Nephron progenitor cell (in vitro differentiated cells): ENCODE measurements around the gene CDC42BPB.

Experiments used
- DNase-seq: peaks from one replicate; pipeline ENCODE4 v3.0.0; 2021
- H3K27ac Mint-ChIP-seq: 2 replicates; pipeline ENCODE4 v1.8.0; 2021; ENCODE audit warnings: mild to moderate bottlenecking, moderate library complexity, mixed read lengths
- H3K27me3 Mint-ChIP-seq: 2 replicates; pipeline ENCODE4 v1.8.0; 2021; ENCODE audit warnings: mild to moderate bottlenecking, low read depth, mixed read lengths; ENCODE audit not compliant: poor library complexity
- H3K36me3 Mint-ChIP-seq: 2 replicates; pipeline ENCODE4 v1.8.0; 2021; ENCODE audit warnings: low read depth, mixed read lengths
- H3K4me1 Mint-ChIP-seq: 2 replicates; pipeline ENCODE4 v1.8.0; 2021; ENCODE audit warnings: mixed read lengths
- H3K4me3 Mint-ChIP-seq: 2 replicates; pipeline ENCODE4 v1.8.0; 2021; ENCODE audit warnings: mild to moderate bottlenecking, moderate library complexity, mixed read lengths
- H3K9me3 Mint-ChIP-seq: 2 replicates; pipeline ENCODE4 v1.8.0; 2021; ENCODE audit warnings: mild to moderate bottlenecking, moderate library complexity, mixed read lengths
- CTCF ChIP-seq: fragments of 200-600 bp; sonication (generic); IDR thresholded peaks from 2 replicates; pipeline ENCODE4 v1.5.0; 2021; ENCODE audit warnings: antibody characterized with exemption

CDC42BPB gene

DNA sequence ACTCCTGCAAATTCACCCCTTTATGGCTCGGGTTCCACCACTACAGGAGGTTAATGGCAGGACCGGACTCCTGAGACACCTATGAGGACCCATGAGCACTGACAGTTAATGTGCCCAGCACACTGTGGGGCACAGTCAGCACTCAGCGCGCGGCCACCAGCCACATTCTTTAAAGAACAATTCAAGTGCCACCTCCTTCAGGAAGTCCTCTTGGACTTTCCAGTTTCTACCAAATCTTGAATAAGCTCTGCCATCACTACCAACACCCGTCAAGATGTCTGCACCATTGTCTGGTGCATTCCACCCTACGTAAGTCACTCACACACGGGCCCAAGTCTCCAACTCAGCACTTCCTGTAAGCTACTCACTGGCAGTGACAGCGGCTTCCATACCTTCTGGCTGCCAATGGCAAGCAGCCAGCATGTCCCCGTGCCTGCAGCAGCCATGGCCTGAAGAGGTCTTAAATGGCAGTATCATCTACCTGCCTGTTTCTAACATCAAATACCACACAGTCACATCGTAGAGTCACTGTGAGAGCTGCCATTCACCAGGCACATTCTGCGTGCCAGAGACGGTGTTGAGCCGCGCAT lies 48.5 kb downstream of the CDC42BPB start:
- no peak for TF ChIP-seq CTCF
- peaks cover 42% of the 10 kb centered on the region for H3K36me3 Mint-ChIP-seq
- no peaks in the 10 kb centered on the region for H3K27me3 Mint-ChIP-seq
- peaks cover 27% of the 10 kb centered on the region for H3K4me1 Mint-ChIP-seq
- peak overlapping the region; percentile 36 for H3K27ac Mint-ChIP-seq
- DNase-seq: no peak
- no peaks in the 10 kb centered on the region for H3K9me3 Mint-ChIP-seq
- no peak overlapping the region for H3K4me3 Mint-ChIP-seq

- no peak for DNase-seq
- no peak for TF ChIP-seq CTCF
- H3K4me3 Mint-ChIP-seq: no peak overlapping the region
- H3K27me3 Mint-ChIP-seq: no peaks in the 10 kb centered on the region
- peaks cover 46% of the 10 kb centered on the region for H3K36me3 Mint-ChIP-seq
- peaks cover 22% of the 10 kb centered on the region for H3K4me1 Mint-ChIP-seq
- peak overlapping the region; percentile 85 for H3K27ac Mint-ChIP-seq
- no peaks in the 10 kb centered on the region for H3K9me3 Mint-ChIP-seq
These were observed 49.2 kb downstream of the CDC42BPB start for GRCh38 chr14:103008126-103008525.

- Mint-ChIP-seq H3K27me3 (no peaks in the 10 kb centered on the region), H3K4me3 (no peak overlapping the region), H3K27ac (peak overlapping the region; percentile 85), H3K4me1 (peaks cover 22% of the 10 kb centered on the region), H3K36me3 (peaks cover 46% of the 10 kb centered on the region), H3K9me3 (no peaks in the 10 kb centered on the region)
- DNase-seq: no peak
- TF ChIP-seq CTCF: no peak
These were observed 49.8 kb downstream of the CDC42BPB start for GRCh38 chr14:103007555-103007954.

DNA sequence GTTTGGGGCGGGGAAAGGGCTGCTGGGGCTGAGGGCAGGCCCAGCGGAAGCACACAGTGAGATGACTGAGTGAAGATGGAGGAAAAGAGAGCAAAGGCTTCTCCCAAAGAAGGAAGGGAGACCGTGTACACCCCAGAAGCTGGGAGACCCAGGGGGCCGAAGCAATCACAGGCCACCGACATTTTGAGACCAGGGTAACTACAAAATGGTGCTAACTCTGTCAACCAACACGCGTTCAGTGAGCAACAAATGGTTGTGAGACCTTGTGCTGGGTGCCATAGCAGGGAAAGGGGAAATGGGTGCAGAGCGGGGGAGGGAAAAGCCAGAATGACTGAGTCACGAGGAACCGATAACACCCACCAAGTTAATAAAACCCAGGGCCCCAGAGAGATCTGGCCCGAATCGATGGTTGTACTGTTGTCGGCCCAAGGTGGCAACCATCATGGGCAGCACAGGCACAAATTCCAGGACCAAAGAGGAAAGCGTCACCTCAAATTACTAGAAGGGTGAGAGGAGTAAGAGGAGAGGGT lies 50.3 kb downstream of the CDC42BPB start:
- no peak for TF ChIP-seq CTCF
- no peak for DNase-seq
- no peaks in the 10 kb centered on the region for H3K27me3 Mint-ChIP-seq
- peaks cover 46% of the 10 kb centered on the region for H3K36me3 Mint-ChIP-seq
- peak overlapping the region; percentile 85 for H3K27ac Mint-ChIP-seq
- H3K4me1 Mint-ChIP-seq: peaks cover 26% of the 10 kb centered on the region
- no peaks in the 10 kb centered on the region for H3K9me3 Mint-ChIP-seq
- H3K4me3 Mint-ChIP-seq: no peak overlapping the region

DNA sequence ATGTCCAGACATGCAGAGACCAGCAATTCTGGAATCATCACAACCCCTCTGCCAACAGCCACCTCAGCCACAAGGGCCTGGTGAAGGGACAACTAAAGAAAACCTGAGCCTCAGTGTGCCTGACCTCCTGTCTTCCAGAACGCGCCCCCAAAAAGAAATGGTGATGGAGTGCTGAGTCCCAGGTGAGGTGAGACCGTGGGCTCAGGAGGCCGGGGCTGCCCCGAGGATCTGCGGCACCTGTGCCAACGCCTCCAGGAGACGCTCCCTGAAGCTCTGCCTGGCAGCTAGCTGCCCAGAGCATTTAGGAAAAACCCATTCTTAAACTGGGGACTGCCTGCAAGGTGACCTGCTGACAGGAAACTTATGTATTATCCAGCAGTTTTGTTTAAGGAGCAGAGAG lies 51.2 kb downstream of the CDC42BPB start:
- TF ChIP-seq CTCF: no peak
- peaks cover 28% of the 10 kb centered on the region for H3K4me1 Mint-ChIP-seq
- no peak for DNase-seq
- H3K9me3 Mint-ChIP-seq: no peaks in the 10 kb centered on the region
- no peak overlapping the region for H3K4me3 Mint-ChIP-seq
- H3K27me3 Mint-ChIP-seq: no peaks in the 10 kb centered on the region
- H3K27ac Mint-ChIP-seq: no peak overlapping the region
- H3K36me3 Mint-ChIP-seq: peaks cover 37% of the 10 kb centered on the region

GRCh38 chr14:103003850-103004249 lies 53.5 kb downstream of the CDC42BPB start:
- no peak for TF ChIP-seq CTCF
- H3K9me3 Mint-ChIP-seq: no peaks in the 10 kb centered on the region
- DNase-seq: no peak
- H3K36me3 Mint-ChIP-seq: peaks cover 42% of the 10 kb centered on the region
- no peak overlapping the region for H3K4me3 Mint-ChIP-seq
- H3K27ac Mint-ChIP-seq: no peak overlapping the region
- H3K27me3 Mint-ChIP-seq: no peaks in the 10 kb centered on the region
- H3K4me1 Mint-ChIP-seq: peaks cover 44% of the 10 kb centered on the region
